Tibial nerve (tissue), 4 donors: ENCODE measurements around the gene RGS3. TPM values are rescaled to one million over a fixed set of nuclear protein-coding genes. Genes with fewer than 3 reads are reported as not detected.

ENCODE experiments used
- DNase-seq, 2 donors: peaks; one replicate each; pipeline ENCODE4 v3.0.0-alpha.2; 2019; ENCODE audit warnings: low spot score in 2 of 2
- H3K27ac ChIP-seq, 4 donors: fragments of 200-600 bp; sonication (generic) in 3 of 4; one replicate each; pipeline ENCODE4 v1.5.1; 2017 to 2019; ENCODE audit warnings: mild to moderate bottlenecking in 1 of 4
- H3K27me3 ChIP-seq, 2 donors: fragments of 200-600 bp; sonication (generic) in 1 of 2; one replicate each; pipeline versions ENCODE4 v1.5.1 to v1.6.0; 2017 to 2019
- H3K36me3 ChIP-seq, 3 donors: fragments of 200-600 bp; sonication (generic); one replicate each; pipeline ENCODE4 v1.5.1; 2018 to 2019
- H3K4me1 ChIP-seq, 4 donors: fragments of 200-600 bp; sonication (generic) in 3 of 4; one replicate each; pipeline ENCODE4 v1.5.1; 2017 to 2019
- H3K4me3 ChIP-seq, 4 donors: fragments of 200-600 bp; sonication (generic) in 3 of 4; one replicate each; pipeline ENCODE4 v1.5.1; 2017 to 2019; ENCODE audit warnings: mild to moderate bottlenecking in 1 of 4, moderate library complexity in 1 of 4
- H3K9me3 ChIP-seq, 4 donors: fragments of 200-600 bp; sonication (generic) in 3 of 4; one replicate each; pipeline ENCODE4 v1.5.1; 2017 to 2019
- EP300 ChIP-seq, 2 donors: sonication (generic); formaldehyde crosslinking; IDR thresholded peaks; one replicate each; pipeline ENCODE4 v1.6.1; 2017; ENCODE audit warnings: antibody characterized with exemption in 2 of 2, mild to moderate bottlenecking in 1 of 2
- POLR2A ChIP-seq, 2 donors: fragments of 450-650 bp; IDR thresholded peaks; one replicate each; pipeline ENCODE4 v1.6.1; 2017; ENCODE audit warnings: antibody characterized with exemption in 2 of 2, mild to moderate bottlenecking in 2 of 2, moderate library complexity in 2 of 2
- WGBS, 2 donors: methylation state at CpG; one replicate each; pipeline ENCODE4 v1.1.5; 2018; 5-methylcytosine and 5-hydroxymethylcytosine counted together
- total RNA-seq, 4 donors: library from RNA; depleted of rRNA; stranded (reverse); fragments of >200 nt; gene quantifications; one replicate each; pipeline ENCODE4 v1.1.0, GENCODE V29; 2016
- TF ChIP-seq, protein P1 (sequence below), 5 experiments: fragments of 200-600 bp in 3 of 5; fragments of 450-650 bp in 2 of 5; sonication (generic) in 3 of 5; IDR thresholded peaks; one replicate each; pipeline ENCODE4 v1.5.1; 2016 to 2019; ENCODE audit warnings: antibody characterized with exemption in 5 of 5, mild to moderate bottlenecking in 3 of 5, moderate library complexity in 2 of 5

RGS3 gene
- total RNA-seq, 4 donors from 2014 or later = 18.0 to 45.9 (median 35.2) TPM

DNA sequence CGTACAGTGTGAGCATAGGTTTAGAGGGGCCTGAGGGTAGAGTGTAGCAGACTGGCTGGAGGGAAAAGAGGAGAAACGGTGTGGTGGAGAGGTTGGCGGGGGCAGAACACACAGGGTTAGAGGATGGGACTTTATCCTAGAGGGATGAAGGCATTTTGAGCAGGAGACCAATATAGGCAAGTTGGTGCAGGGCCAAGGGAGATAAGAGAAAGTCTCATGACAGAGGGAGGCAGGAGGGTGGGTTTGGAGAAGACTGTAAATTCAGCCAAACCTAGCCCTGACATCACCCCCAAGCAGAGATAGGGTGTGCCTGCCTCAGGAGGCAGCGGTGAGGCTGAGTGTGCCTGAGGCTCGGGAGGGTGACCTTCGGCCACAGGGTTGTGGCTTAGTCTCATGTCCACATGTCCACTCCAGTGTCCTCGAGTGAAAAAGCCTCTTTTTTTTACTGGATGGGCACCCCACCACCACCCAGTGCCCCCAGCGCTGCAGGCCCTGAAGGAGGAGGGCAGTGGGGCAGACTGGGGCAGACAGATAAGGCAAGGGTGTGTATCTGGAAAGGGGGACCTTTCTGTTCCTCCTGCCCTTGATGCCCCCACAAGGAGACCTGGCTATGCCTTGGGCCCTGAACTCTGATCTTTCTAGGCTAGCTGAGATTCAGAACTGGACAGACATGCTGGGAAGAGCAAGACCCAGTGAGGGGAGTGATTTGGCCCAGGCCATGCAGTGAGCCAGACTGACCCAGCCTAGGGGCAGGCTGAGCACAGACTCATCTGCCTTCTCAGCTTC lies 108.7 kb downstream of the RGS3 start:
- DNase-seq = no peak
- H3K36me3 ChIP-seq = no peaks in the 10 kb centered on the region
- H3K27ac ChIP-seq = no peak overlapping the region
- TF ChIP-seq, protein P1, sequence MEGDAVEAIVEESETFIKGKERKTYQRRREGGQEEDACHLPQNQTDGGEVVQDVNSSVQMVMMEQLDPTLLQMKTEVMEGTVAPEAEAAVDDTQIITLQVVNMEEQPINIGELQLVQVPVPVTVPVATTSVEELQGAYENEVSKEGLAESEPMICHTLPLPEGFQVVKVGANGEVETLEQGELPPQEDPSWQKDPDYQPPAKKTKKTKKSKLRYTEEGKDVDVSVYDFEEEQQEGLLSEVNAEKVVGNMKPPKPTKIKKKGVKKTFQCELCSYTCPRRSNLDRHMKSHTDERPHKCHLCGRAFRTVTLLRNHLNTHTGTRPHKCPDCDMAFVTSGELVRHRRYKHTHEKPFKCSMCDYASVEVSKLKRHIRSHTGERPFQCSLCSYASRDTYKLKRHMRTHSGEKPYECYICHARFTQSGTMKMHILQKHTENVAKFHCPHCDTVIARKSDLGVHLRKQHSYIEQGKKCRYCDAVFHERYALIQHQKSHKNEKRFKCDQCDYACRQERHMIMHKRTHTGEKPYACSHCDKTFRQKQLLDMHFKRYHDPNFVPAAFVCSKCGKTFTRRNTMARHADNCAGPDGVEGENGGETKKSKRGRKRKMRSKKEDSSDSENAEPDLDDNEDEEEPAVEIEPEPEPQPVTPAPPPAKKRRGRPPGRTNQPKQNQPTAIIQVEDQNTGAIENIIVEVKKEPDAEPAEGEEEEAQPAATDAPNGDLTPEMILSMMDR (IDR thresholded peaks at IDR 0.05) = no peak
- no peak for TF ChIP-seq EP300 (IDR thresholded peaks at IDR 0.05)
- no peak for TF ChIP-seq POLR2A (IDR thresholded peaks at IDR 0.05)
- H3K9me3 ChIP-seq = no peaks in the 10 kb centered on the region
- WGBS, 2 donors = 75 to 80% methylated on average over 8 of the region's 8 CpGs
- H3K4me3 ChIP-seq = no peak overlapping the region
- no peaks in the 10 kb centered on the region for H3K27me3 ChIP-seq
- peaks cover 0 to 20% (median 0%) of the 10 kb centered on the region in 4 donors for H3K4me1 ChIP-seq

DNA sequence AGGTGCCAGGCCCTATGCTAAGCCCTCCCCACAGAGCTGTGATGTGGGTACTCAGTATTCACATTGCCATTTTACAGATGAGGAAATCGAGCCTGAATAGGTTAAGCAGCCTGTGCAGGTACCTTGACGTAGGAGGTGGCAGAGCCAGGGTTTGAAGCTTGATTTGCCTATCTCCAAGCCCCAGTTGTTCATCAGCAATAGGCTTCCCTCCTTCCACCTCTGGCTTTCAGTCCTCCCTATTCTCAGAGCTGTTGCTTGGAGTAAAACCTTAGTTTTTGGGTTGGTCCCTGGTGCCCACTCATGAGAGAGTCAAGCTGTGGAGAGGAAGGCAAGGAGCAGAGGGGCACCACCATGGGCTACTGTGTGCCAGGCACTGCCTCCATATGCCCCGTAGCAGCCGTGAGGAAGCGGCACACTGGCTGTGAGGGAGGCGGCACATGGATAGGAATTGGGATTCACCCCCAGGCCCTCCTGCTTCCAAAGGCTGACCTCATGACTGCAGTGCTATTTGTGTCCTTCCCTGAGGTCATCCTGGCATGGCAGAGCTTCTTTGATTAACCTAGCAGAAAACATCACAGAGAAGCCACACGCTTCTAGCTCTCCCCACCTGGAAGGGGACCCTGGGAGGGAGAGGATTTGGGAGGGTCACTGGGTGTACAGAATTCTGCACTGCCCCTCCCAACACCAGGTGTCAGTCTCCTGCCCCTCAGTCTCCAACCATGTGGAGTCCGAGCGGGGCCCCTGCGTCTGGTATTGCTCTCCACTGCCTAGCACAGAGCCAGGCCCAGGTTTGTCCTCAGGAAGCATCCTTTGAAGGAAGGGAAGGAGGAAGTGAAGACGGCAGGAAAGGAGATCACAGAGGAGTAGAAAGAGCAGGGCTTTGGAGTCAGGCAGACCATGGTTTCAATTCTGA lies 109.8 kb downstream of the RGS3 start:
- Histone ChIP-seq H3K36me3 (no peaks in the 10 kb centered on the region), H3K27ac (no peak overlapping the region), H3K9me3 (no peaks in the 10 kb centered on the region), H3K27me3 (no peaks in the 10 kb centered on the region), H3K4me1 (peaks cover 0 to 28% (median 5%) of the 10 kb centered on the region in 4 donors), H3K4me3 (no peak overlapping the region)
- WGBS, 2 donors = 82 to 84% methylated on average over 11 of the region's 11 CpGs
- TF ChIP-seq POLR2A (IDR thresholded peaks at IDR 0.05) (no peak), EP300 (IDR thresholded peaks at IDR 0.05) (no peak)
- TF ChIP-seq, protein P1 (IDR thresholded peaks at IDR 0.05) = no peak
- DNase-seq = no peak

DNA sequence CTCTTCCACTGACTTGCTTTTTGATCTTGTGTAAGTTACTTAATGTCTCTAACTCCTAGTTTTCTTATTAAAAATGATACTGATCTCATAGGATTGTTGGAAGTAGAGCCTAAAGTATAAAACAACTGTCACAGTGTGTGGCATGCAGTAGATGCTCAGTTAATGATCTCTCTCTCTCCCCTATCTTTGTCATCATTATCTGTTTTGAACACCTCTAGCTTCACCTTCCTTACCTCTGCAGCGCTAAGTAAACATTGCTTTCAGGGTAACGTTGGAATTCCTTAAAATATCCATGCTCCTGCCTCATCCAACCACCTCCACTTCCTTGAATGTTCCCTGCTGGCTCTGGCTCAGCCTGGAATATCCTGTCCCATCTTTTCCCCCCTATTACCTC lies 110.4 kb downstream of the RGS3 start:
- DNase-seq = no peak
- 70 to 73% methylated on average over 2 of the region's 2 CpGs for WGBS, 2 donors
- H3K9me3 ChIP-seq = no peaks in the 10 kb centered on the region
- TF ChIP-seq POLR2A (IDR thresholded peaks at IDR 0.05) = no peak
- TF ChIP-seq, protein P1 (IDR thresholded peaks at IDR 0.05) = no peak
- TF ChIP-seq EP300 (IDR thresholded peaks at IDR 0.05) = no peak
- no peak overlapping the region for H3K27ac ChIP-seq
- H3K36me3 ChIP-seq = no peaks in the 10 kb centered on the region
- no peak overlapping the region for H3K4me3 ChIP-seq
- peaks cover 0 to 28% (median 11%) of the 10 kb centered on the region in 4 donors for H3K4me1 ChIP-seq
- H3K27me3 ChIP-seq = no peaks in the 10 kb centered on the region

DNA sequence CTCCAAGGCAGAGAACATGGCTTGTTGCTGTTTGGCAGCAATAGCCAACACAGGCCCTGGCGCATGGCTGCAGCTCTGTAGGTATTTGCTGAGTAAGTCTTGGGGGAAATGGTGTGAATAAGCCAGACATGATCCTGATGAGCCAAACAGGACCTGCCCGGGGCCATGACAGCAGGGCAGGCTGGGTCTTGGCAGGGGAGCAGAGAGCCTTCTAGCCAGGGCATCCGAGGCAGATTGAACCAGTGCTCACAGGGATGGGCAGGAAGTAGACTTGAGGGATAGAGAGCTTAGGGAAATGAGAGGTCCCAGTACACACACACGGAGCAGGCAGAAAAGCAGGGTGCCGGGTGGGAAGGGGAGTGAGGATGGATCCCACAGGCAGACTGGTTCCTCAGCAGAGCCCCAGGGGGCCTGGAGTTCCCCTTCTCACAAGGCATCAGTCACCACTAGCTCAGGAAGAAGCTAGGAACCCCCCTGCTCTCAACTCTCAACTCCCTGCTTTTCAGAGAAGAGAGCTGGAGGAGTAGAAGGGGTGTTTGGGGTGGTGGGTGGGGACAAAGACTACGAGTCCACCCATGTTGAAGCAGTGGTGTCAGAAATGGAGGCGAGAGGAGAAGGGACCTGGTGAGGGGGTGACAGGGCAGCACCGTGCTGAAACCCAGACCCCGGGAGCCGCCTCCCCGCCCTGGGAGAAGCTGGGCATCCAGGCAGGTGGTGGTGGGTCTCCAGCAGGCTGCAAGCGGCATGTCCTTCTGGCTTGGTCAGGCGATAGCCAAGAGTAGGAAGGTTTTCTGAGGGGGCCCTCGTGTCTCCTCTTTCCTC lies 111.1 kb downstream of the RGS3 start:
- Histone ChIP-seq H3K27me3 (no peaks in the 10 kb centered on the region), H3K4me1 (peaks cover 0 to 33% (median 17%) of the 10 kb centered on the region in 4 donors), H3K9me3 (no peaks in the 10 kb centered on the region), H3K36me3 (no peaks in the 10 kb centered on the region), H3K27ac (no peak overlapping the region), H3K4me3 (no peak overlapping the region)
- no peak for DNase-seq
- TF ChIP-seq POLR2A (IDR thresholded peaks at IDR 0.05) (no peak), EP300 (IDR thresholded peaks at IDR 0.05) (no peak)
- TF ChIP-seq, protein P1 (IDR thresholded peaks at IDR 0.05) = no peak
- WGBS, 2 donors = 77% methylated on average over 12 to 14 of the region's 14 CpGs
